ENCODE measurements around the gene PSMA1.

GRCh38 chr11:14458377-14458776 is 61.8 kb downstream of the PSMA1 start:
- TF ChIP-seq POLR2A (IDR thresholded peaks at IDR 0.05) (no peak), CTCF (IDR thresholded peaks at IDR 0.05 in 8 of 11, conservative IDR thresholded peaks at IDR 0.05 in 3 of 11) (no peak)
